Omental fat pad (tissue), 4 donors: ENCODE measurements around the gene UBE4A. TPM values are rescaled to one million over a fixed set of nuclear protein-coding genes. Genes with fewer than 3 reads are reported as not detected.
"Not testable (repeated sequence)": the region's sequence is repeated elsewhere in the genome, so short reads cannot be mapped to it uniquely, and the experiment has no call there.

Experiments used
- ATAC-seq: fragments of 150-250 bp; one replicate; pipeline ENCODE4 v1.9.1; 2016; ENCODE audit warnings: mild to moderate bottlenecking, moderate library complexity; ENCODE audit not compliant: low FRiP score
- DNase-seq: peaks from one replicate; pipeline ENCODE4 v3.0.0-alpha.2; 2019; ENCODE audit warnings: low spot score
- CTCF ChIP-seq, 3 donors: fragments of 450-650 bp; IDR thresholded peaks; one replicate each; pipeline ENCODE4 v1.5.1; 2016 to 2017; ENCODE audit warnings: antibody characterized with exemption in 3 of 3, mild to moderate bottlenecking in 3 of 3, moderate library complexity in 2 of 3
- total RNA-seq, 4 donors: library from RNA; depleted of rRNA; stranded (reverse); fragments of >200 nt; gene quantifications; one replicate each; pipeline ENCODE4 v1.1.0, GENCODE V29; 2016

Gene UBE4A
- total RNA-seq, 4 donors from 2014 or later, result 39.3 to 45.9 (median 42.3) TPM

- DNase-seq (no peak), ATAC-seq (no peak)
- TF ChIP-seq CTCF (IDR thresholded peaks at IDR 0.05), result no peak
Measured at GRCh38 chr11:118415062-118415738, 55.8 kb downstream of the UBE4A start.

- ATAC-seq (peak; percentile 66), DNase-seq (no peak)
- TF ChIP-seq CTCF (IDR thresholded peaks at IDR 0.05), result no peak
Measured at GRCh38 chr11:118415739-118416068, 56.3 kb downstream of the UBE4A start.

- ATAC-seq, result not testable (repeated sequence)
Measured at GRCh38 chr11:118416900-118417299, 57.5 kb downstream of the UBE4A start.

GRCh38 chr11:118417801-118418200, 58.4 kb downstream of the UBE4A start:
- ATAC-seq, result no peak
- TF ChIP-seq CTCF (IDR thresholded peaks at IDR 0.05), result no peak
- no peak for DNase-seq

More at GRCh38 chr11:118416900-118417299, 57.5 kb downstream of the UBE4A start:
- not testable (repeated sequence) for DNase-seq

GRCh38 chr11:118418766-118419165, 59.4 kb downstream of the UBE4A start:
- no peak for TF ChIP-seq CTCF (IDR thresholded peaks at IDR 0.05)
- DNase-seq, result no peak
- ATAC-seq, result peak; percentile 37

- DNase-seq, result no peak
- ATAC-seq, result no peak
- no peak for TF ChIP-seq CTCF (IDR thresholded peaks at IDR 0.05)
Measured at GRCh38 chr11:118427707-118428106, 68.3 kb downstream of the UBE4A start.

- no peak for TF ChIP-seq CTCF (IDR thresholded peaks at IDR 0.05)
- ATAC-seq, result no peak
- DNase-seq, result no peak
Measured at GRCh38 chr11:118430956-118431355, 71.6 kb downstream of the UBE4A start.
